ENCODE measurements around the gene MLANA.

Gene MLANA

DNA sequence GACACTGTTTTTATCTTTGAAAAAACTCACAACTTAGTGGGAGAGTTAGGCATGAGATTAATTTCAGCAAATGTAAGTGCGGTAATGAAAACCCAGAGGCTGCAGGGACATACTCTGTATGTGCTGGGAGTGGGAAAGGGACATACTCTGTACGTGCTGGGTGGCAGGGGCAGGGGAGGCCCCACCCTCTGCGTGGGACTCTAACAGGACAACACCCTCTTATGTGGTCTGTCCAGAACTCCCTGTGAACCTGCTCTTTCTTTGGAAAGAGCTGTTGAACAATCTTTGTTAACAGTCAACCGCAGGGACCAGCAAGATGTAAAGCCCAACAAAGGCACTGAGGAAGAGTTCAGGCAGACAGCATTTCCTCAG, 2.4 kb downstream of the MLANA start:
- Histone ChIP-seq H3K9me3 (ENCODE audit: control insufficient read depth, low read length) (no peaks in the 10 kb centered on the region), H3K4me1 (ENCODE audit: control insufficient read depth, insufficient read depth, low read length) (no peaks in the 10 kb centered on the region), H3K9ac (ENCODE audit: low read length) (no peak overlapping the region), H3K36me3 (ENCODE audit: control insufficient read depth, insufficient read depth, low read length) (no peaks in the 10 kb centered on the region), H3K4me3 (ENCODE audit: low read length) (no peak overlapping the region), H3K27me3 (ENCODE audit: control insufficient read depth, insufficient read depth, low read length) (no peaks in the 10 kb centered on the region)

DNA sequence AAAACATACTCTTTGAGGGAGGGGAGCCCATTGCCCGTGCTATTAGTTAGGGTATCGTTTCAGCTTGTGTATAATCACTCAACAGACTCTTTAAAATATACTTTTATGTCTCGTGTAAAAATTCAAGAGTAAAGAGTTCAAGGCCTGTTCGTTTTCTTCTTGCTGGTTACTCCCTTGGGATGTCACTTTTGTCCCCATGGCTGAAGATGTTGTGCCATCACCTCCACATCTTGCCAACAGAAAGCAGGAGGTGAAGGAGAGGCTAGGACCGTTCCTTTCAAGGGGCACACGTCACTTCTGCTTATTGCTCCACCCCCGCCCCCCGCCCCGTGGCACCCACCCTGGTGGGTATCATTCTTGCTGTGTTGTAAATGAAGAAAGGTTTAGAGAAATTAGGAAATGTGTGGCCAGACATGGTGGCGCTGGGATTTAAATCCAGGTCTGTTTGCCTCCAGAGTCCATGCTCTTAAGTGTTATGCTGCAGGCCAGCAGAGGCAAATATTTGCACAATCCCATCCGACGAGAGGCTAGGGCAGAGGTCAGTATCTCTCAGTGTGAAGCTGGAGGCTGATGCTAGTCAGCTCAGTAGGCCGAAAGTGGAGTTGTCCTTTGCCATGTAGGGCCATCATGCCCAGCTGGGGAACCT, 3.0 kb downstream of the MLANA start:
- H3K9me3 ChIP-seq (ENCODE audit: control insufficient read depth, low read length) = no peaks in the 10 kb centered on the region
- H3K4me3 ChIP-seq (ENCODE audit: low read length) = no peak overlapping the region
- H3K27me3 ChIP-seq (ENCODE audit: control insufficient read depth, insufficient read depth, low read length) = no peaks in the 10 kb centered on the region
- no peaks in the 10 kb centered on the region for H3K36me3 ChIP-seq (ENCODE audit: control insufficient read depth, insufficient read depth, low read length)
- H3K4me1 ChIP-seq (ENCODE audit: control insufficient read depth, insufficient read depth, low read length) = no peaks in the 10 kb centered on the region
- H3K9ac ChIP-seq (ENCODE audit: low read length) = no peak overlapping the region

DNA sequence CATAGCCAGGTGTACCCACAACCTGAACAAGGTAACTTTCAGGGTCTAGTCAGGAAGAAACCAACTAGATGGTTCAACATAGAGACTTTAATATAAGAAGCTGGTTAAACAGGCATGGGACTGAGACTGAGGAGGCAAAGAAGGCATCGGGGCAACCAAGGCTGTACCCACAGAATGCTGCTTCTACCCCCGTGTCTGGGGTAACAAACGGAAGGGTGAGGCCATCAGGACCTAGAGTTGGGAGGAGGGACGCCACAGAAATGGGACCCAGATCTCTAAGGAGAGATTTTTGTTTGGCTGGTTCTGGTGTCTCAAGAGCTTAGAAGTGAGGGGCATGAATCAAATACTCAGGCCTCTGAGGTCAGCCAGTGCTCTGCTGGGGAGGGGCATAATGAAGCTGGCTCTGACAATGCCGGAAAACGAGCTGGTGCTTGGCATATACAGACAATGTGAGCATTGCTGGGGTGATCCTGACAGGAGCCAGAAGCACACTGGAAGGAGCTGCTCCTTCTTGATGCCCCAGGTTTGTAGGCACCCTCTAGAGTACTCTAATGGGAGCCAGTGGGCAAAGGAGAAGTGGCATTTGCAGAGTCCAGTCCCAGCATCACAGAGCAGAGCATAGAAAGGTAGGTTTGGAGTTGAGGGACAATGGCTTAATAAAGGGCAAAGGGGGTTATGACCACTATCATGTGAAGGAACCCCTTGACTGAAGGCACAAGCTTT, 3.7 kb downstream of the MLANA start:
- no peaks in the 10 kb centered on the region for H3K9me3 ChIP-seq (ENCODE audit: control insufficient read depth, low read length)
- no peak overlapping the region for H3K9ac ChIP-seq (ENCODE audit: low read length)
- H3K36me3 ChIP-seq (ENCODE audit: control insufficient read depth, insufficient read depth, low read length) = no peaks in the 10 kb centered on the region
- H3K4me1 ChIP-seq (ENCODE audit: control insufficient read depth, insufficient read depth, low read length) = no peaks in the 10 kb centered on the region
- no peak overlapping the region for H3K4me3 ChIP-seq (ENCODE audit: low read length)
- H3K27me3 ChIP-seq (ENCODE audit: control insufficient read depth, insufficient read depth, low read length) = no peaks in the 10 kb centered on the region

DNA sequence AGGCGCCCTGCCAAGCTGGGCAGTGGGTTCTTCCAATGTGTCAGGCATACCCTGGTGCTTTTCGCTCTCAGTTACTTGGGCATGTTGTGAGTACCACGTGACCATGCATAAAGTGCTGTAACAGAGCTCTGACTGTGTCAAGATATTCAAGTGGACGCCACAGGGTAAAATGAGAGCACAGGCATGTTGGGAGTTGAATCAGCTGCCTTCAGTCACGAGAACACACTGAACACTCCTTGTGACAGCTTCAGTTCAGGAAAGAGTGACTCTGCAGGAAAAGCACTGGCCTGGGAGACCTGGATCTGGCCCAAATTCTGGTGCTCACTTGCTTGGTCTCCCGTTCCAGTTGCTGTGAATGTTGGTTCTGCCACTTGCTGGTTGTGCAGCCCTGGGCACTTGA, 5.1 kb downstream of the MLANA start:
- Histone ChIP-seq H3K9me3 (ENCODE audit: control insufficient read depth, low read length) (no peaks in the 10 kb centered on the region), H3K4me1 (ENCODE audit: control insufficient read depth, insufficient read depth, low read length) (no peaks in the 10 kb centered on the region), H3K9ac (ENCODE audit: low read length) (no peak overlapping the region), H3K36me3 (ENCODE audit: control insufficient read depth, insufficient read depth, low read length) (no peaks in the 10 kb centered on the region), H3K4me3 (ENCODE audit: low read length) (no peak overlapping the region), H3K27me3 (ENCODE audit: control insufficient read depth, insufficient read depth, low read length) (no peaks in the 10 kb centered on the region)

DNA sequence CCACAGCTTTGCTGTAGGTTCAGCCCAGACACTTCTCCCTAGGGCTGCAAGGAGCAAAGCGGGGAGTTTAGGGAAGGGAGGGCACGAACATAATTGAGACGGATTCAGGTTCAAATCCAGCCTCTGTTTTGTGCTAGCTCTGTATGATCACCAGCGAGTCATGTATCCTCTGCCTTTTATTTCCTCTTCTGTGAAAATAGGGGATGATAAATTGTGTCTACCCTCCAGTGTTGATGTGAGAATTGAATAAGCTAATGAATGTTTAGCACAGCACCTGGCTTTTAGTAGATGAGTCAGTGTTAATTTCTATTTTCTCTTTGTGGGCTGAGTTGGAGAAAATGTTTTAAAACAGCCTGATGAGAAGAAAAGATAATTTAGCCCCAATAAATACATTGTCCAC, 6.2 kb downstream of the MLANA start:
- no peak overlapping the region for H3K9ac ChIP-seq (ENCODE audit: low read length)
- H3K36me3 ChIP-seq (ENCODE audit: control insufficient read depth, insufficient read depth, low read length) = no peaks in the 10 kb centered on the region
- H3K4me3 ChIP-seq (ENCODE audit: low read length) = no peak overlapping the region
- H3K27me3 ChIP-seq (ENCODE audit: control insufficient read depth, insufficient read depth, low read length) = no peaks in the 10 kb centered on the region
- H3K9me3 ChIP-seq (ENCODE audit: control insufficient read depth, low read length) = no peaks in the 10 kb centered on the region
- H3K4me1 ChIP-seq (ENCODE audit: control insufficient read depth, insufficient read depth, low read length) = no peaks in the 10 kb centered on the region

DNA sequence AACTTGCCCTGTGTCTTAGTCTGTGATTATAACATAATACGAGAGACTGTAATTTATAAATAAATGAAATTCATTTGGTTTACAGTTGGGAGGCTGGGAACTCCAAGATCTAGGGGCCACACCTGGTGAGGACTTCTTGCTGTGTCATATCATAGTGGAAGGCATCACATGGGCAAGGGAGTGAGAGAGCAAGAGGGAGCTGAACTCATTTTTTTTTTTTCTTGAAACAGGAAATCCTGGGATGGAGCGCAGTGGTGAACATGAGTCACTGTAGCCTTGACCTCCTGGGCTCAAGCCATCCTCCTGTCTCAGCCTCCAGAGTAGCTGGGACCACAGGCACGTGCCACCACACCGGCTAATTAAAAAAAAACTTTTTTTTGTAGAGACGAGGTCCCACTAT, 7.2 kb downstream of the MLANA start:
- no peaks in the 10 kb centered on the region for H3K36me3 ChIP-seq (ENCODE audit: control insufficient read depth, insufficient read depth, low read length)
- no peaks in the 10 kb centered on the region for H3K4me1 ChIP-seq (ENCODE audit: control insufficient read depth, insufficient read depth, low read length)
- no peaks in the 10 kb centered on the region for H3K9me3 ChIP-seq (ENCODE audit: control insufficient read depth, low read length)
- no peak overlapping the region for H3K4me3 ChIP-seq (ENCODE audit: low read length)
- H3K9ac ChIP-seq (ENCODE audit: low read length) = no peak overlapping the region
- no peaks in the 10 kb centered on the region for H3K27me3 ChIP-seq (ENCODE audit: control insufficient read depth, insufficient read depth, low read length)

DNA sequence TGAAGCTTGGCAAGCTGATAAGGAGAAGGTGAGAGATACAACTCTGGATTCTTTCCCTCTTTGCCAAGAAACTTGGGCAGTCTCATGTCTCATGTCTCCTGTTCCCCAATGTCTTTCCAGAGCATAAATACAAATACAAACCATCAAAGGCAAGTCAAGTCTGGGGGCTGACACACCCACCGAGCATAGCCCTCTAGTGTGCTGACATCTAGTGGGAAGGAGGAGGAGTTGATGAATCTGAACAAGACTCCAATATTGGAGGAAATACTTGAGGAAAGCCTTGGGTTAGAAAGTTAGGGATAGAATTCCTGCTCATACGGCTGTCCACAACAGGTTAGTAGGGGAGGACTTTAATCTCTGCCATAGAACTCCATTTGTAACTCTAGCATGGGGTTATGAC, 8.6 kb downstream of the MLANA start:
- Histone ChIP-seq H3K4me3 (ENCODE audit: low read length) (no peak overlapping the region), H3K4me1 (ENCODE audit: control insufficient read depth, insufficient read depth, low read length) (no peaks in the 10 kb centered on the region), H3K27me3 (ENCODE audit: control insufficient read depth, insufficient read depth, low read length) (no peaks in the 10 kb centered on the region), H3K36me3 (ENCODE audit: control insufficient read depth, insufficient read depth, low read length) (no peaks in the 10 kb centered on the region), H3K9ac (ENCODE audit: low read length) (no peak overlapping the region), H3K9me3 (ENCODE audit: control insufficient read depth, low read length) (no peaks in the 10 kb centered on the region)

DNA sequence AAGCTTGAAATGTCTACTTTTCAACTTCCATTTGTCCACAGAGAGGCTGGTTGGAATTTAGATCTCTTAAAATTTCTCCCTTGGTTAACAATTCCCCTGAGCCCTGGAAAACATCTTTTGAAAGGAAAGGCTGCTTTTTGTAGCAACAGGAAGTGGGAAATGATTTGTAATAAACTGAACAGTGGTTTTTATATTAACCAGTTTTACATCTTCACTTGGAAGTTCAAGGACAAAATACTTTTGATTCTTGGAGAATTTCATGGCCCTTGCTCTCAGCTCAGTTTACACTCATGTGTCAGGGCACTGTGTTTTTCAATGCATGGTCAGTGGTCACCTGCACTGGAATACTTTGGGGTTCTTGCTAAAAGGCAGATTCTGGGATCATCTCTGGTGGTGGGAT, 9.9 kb downstream of the MLANA start:
- no peaks in the 10 kb centered on the region for H3K27me3 ChIP-seq (ENCODE audit: control insufficient read depth, insufficient read depth, low read length)
- no peaks in the 10 kb centered on the region for H3K36me3 ChIP-seq (ENCODE audit: control insufficient read depth, insufficient read depth, low read length)
- H3K9me3 ChIP-seq (ENCODE audit: control insufficient read depth, low read length) = no peaks in the 10 kb centered on the region
- no peak overlapping the region for H3K9ac ChIP-seq (ENCODE audit: low read length)
- H3K4me3 ChIP-seq (ENCODE audit: low read length) = no peak overlapping the region
- no peaks in the 10 kb centered on the region for H3K4me1 ChIP-seq (ENCODE audit: control insufficient read depth, insufficient read depth, low read length)

DNA sequence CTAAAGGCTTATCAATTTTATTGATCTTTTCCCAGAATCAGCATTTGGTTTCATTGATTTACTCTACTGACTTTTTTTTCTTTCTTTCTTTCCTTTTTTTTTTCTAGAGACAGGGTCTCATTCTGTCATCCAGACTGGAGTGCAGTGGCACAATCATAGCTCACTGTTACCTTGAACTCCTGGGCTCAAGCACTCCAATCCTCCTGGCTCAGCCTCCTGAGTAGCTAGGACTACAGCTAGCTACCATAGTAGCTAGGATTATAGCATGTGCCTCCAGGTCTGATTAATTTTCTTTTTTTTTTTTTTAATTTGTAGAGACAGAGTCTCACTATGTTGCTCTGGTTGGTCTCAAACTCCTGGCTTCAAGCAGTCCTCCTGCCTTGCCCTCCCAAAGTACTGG, 11.7 kb downstream of the MLANA start:
- H3K9ac ChIP-seq (ENCODE audit: low read length) = no peak overlapping the region
- H3K36me3 ChIP-seq (ENCODE audit: control insufficient read depth, insufficient read depth, low read length) = no peaks in the 10 kb centered on the region
- no peak overlapping the region for H3K4me3 ChIP-seq (ENCODE audit: low read length)

DNA sequence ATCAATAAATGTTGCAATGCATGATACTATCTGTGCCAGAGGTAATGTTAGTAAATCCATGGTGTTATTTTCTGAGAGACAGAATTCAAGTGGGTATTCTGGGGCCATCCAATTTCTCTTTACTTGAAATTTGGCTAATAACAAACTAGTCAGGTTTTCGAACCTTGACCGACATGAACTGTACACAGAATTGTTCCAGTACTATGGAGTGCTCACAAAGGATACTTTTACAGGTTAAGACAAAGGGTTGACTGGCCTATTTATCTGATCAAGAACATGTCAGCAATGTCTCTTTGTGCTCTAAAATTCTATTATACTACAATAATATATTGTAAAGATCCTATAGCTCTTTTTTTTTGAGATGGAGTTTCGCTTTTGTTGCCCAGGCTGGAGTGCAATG, 18.2 kb downstream of the MLANA start:
- Histone ChIP-seq H3K36me3 (ENCODE audit: control insufficient read depth, insufficient read depth, low read length) (no peaks in the 10 kb centered on the region), H3K9me3 (ENCODE audit: control insufficient read depth, low read length) (no peaks in the 10 kb centered on the region), H3K9ac (ENCODE audit: low read length) (no peak overlapping the region), H3K4me1 (ENCODE audit: control insufficient read depth, insufficient read depth, low read length) (no peaks in the 10 kb centered on the region), H3K4me3 (ENCODE audit: low read length) (no peak overlapping the region), H3K27me3 (ENCODE audit: control insufficient read depth, insufficient read depth, low read length) (no peaks in the 10 kb centered on the region)

More for the DNA sequence above, 11.7 kb downstream of the MLANA start:
- no peaks in the 10 kb centered on the region for H3K4me1 ChIP-seq (ENCODE audit: control insufficient read depth, insufficient read depth, low read length)
- H3K27me3 ChIP-seq (ENCODE audit: control insufficient read depth, insufficient read depth, low read length) = no peaks in the 10 kb centered on the region
- no peaks in the 10 kb centered on the region for H3K9me3 ChIP-seq (ENCODE audit: control insufficient read depth, low read length)

DNA sequence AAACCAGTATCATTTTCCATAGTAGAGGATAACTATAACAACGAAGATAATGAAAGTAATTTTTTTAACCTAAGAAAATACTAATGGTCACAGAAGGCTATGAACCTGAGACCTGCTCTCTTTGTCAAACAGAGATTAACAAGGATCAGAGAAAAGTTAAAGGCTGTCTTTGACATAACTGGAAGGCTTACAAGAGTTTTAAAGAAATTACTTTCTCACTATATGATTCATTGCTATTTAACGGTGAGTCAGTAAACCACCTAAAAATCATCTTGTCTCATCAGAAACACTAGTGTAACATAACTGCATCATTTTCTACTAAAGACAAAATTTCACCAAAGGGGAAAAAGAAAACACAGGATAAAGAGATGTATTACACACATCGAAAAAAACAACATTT, 19.3 kb downstream of the MLANA start:
- Histone ChIP-seq H3K27me3 (ENCODE audit: control insufficient read depth, insufficient read depth, low read length) (no peaks in the 10 kb centered on the region), H3K4me3 (ENCODE audit: low read length) (no peak overlapping the region), H3K9me3 (ENCODE audit: control insufficient read depth, low read length) (no peaks in the 10 kb centered on the region), H3K9ac (ENCODE audit: low read length) (no peak overlapping the region), H3K36me3 (ENCODE audit: control insufficient read depth, insufficient read depth, low read length) (no peaks in the 10 kb centered on the region), H3K4me1 (ENCODE audit: control insufficient read depth, insufficient read depth, low read length) (no peaks in the 10 kb centered on the region)

DNA sequence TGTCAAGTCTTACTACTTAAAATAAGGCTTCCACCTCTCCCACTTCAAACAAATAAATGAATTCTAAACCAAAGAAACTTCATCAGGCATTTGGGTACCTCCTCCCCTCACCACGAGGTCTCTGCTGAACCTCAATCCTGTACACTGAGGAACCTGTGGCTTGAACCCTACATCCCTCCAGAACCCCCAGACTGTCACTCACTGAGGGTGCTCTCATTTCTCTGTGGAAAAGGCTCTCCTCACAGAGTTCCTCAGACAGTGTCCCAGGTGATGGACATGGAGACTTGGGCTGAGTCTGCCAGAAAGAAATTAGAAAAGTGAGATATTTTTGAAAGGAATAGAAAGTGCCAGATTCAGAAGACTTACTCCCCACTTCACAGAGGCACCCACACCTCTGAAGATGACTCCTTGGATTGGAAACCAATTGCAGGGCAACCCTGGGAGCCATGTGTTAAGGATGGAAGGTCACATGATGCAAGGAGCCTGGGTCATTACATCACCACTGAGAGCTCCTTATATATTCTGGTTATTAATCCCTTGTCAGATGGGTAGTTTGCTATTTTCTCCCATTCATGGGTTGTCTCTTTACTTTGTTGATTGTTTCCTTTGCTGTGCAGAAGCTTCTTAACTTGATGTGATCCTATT, 19.8 kb downstream of the MLANA start:
- no peaks in the 10 kb centered on the region for H3K36me3 ChIP-seq (ENCODE audit: control insufficient read depth, insufficient read depth, low read length)
- no peak overlapping the region for H3K4me3 ChIP-seq (ENCODE audit: low read length)
- H3K27me3 ChIP-seq (ENCODE audit: control insufficient read depth, insufficient read depth, low read length) = no peaks in the 10 kb centered on the region
- H3K4me1 ChIP-seq (ENCODE audit: control insufficient read depth, insufficient read depth, low read length) = no peaks in the 10 kb centered on the region
- H3K9ac ChIP-seq (ENCODE audit: low read length) = no peak overlapping the region
- H3K9me3 ChIP-seq (ENCODE audit: control insufficient read depth, low read length) = no peaks in the 10 kb centered on the region
